ENCODE data around the gene LENEP. TPM values are rescaled to one million over a fixed set of nuclear protein-coding genes. Genes with fewer than 3 reads are reported as not detected.

LENEP gene
- total RNA-seq, 1 donor from 2014 or later: 1.5 TPM

DNA sequence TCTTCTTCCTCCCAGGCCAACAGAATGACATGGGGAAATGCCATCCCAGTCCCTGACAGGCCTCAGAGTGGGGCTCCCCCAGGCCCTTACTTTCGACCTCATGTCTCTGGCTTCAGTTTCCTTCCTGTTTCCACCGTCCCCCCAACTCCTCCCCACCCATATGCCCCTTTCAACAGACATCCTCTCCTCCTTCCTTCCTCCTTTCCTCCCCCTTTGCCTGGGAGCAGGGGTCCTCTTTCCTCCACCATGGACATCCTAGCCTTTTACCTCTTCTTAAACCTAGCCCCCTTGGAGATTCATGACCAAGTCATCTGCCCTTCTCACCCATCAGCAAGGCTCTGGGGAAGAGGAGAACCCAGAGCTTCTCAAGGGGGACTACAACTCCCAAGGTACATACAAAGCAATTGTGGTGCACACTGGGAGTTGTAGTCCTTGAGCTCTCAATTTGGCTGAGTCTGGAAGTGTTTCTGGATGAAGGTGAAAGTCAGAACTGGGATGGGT is 13.3 kb downstream of the LENEP start:
- H3K27ac Mint-ChIP-seq: peak overlapping the region; percentile 96
- peaks cover 29% of the 10 kb centered on the region for H3K36me3 Mint-ChIP-seq (ENCODE audit: low read depth)
- no peaks in the 10 kb centered on the region for H3K9me3 Mint-ChIP-seq
- H3K4me3 Mint-ChIP-seq: peak overlapping the region; percentile 76
- DNase-seq (ENCODE audit: low spot score): peak; percentile 42
- H3K4me1 Mint-ChIP-seq (ENCODE audit: low read depth): peaks cover 41% of the 10 kb centered on the region
- intact Hi-C loops (cut with micrococcal nuclease): loop anchor here (5.0 kb wide), 1 partner anchor 166 kb away; the partner anchor contains the start of genes KRTCAP2 and TRIM46
- H3K27me3 Mint-ChIP-seq (ENCODE audit: insufficient read depth): no peaks in the 10 kb centered on the region

DNA sequence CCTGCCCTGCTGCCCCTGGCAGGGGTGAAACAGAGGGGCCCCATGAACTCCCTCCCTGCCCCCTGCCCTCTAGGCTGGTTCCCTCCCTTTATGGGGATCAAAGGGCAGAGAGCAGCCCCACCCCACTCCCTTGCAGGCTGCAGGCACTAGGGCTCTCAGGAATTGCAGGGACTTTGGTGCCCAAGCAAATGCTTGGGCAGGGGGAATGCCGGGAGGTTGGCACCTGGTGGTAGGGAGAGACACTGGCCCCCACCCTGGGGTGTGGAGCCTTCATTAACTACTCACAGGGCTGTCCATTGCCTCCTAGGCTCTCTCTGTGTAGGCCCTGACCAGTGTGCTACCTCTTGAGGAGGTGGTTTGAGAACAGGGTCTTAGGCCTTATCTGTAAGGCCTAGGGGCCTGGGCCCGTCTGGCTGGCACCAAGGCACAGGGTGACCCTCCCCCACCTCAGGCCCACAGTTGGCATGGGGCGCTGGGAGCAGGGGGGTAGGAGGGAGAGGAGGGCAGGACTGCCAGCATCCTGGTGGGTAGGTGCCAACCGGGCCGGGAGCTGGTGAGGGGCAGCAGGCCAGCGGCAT is 14.0 kb downstream of the LENEP start:
- H3K4me1 Mint-ChIP-seq (ENCODE audit: low read depth): peaks cover 47% of the 10 kb centered on the region

DNA sequence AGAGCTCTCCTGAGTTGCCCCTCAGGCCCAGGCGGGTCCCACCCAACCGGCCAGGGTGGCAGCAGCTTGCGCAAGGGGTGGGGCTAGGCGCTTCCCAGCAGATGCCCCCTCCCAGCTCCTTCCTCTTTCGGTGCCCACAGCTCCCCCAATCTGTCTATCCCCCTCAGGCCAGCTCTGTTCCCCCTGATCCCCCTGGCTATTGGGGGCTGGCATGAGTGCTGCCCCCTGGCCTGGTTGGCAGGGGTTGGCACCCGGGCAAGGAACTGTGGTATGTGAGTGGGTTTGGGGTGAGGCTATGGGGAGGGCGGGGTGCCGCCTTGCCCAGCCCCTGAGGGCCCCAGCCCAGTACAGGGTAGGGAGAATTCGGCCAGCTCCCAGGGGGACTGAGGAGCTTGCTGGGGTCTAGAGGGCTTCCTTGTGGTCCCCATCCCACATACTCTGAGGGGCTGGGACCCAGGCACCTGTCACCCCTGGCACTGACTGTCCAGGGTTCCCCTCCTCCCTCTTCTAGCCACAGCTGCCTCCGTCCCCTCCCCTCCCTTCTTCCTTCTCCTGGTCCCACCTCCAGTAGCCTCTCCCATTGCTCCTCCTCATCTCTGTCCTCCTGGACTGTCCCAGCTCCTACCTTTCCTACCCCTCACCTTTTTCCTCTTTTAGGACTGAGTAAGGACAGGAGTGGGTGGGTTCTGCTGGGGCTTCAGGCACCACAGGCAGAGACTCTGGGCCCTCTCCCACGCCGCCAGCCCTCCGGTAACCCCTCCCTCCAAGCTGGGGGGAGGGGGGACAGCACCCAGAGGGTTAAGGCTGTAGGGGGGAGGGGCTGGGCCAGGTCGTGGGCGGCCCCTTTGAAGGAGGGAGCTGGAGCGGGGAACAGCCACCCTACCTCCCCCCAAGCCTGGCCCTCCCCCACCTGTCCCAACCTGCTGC is 14.9 kb downstream of the LENEP start:
- H3K4me1 Mint-ChIP-seq (ENCODE audit: low read depth): peaks cover 56% of the 10 kb centered on the region
- peak overlapping the region; percentile 97 for H3K27ac Mint-ChIP-seq
- H3K36me3 Mint-ChIP-seq (ENCODE audit: low read depth): peaks cover 43% of the 10 kb centered on the region
- H3K9me3 Mint-ChIP-seq: no peaks in the 10 kb centered on the region
- intact Hi-C loops (cut with micrococcal nuclease): loop anchor here (1.0 to 5.0 kb wide), 4 partner anchors 9 to 399 kb away; partner anchors contain the start of genes ADAR, KRTCAP2 and TRIM46
- peak; percentile 71 for DNase-seq (ENCODE audit: low spot score)
- H3K27me3 Mint-ChIP-seq (ENCODE audit: insufficient read depth): no peaks in the 10 kb centered on the region
- H3K4me3 Mint-ChIP-seq: peak overlapping the region; percentile 99

More for the DNA sequence above, 14.0 kb downstream of the LENEP start:
- Mint-ChIP-seq H3K36me3 (ENCODE audit: low read depth) (peaks cover 33% of the 10 kb centered on the region), H3K9me3 (no peaks in the 10 kb centered on the region), H3K4me3 (peak overlapping the region; percentile 49), H3K27ac (no peak overlapping the region), H3K27me3 (ENCODE audit: insufficient read depth) (no peaks in the 10 kb centered on the region)
- no peak for DNase-seq (ENCODE audit: low spot score)
- intact Hi-C loops (cut with micrococcal nuclease): loop anchor here (5.0 kb wide), 1 partner anchor 165 kb away; the partner anchor contains the start of genes KRTCAP2 and TRIM46

DNA sequence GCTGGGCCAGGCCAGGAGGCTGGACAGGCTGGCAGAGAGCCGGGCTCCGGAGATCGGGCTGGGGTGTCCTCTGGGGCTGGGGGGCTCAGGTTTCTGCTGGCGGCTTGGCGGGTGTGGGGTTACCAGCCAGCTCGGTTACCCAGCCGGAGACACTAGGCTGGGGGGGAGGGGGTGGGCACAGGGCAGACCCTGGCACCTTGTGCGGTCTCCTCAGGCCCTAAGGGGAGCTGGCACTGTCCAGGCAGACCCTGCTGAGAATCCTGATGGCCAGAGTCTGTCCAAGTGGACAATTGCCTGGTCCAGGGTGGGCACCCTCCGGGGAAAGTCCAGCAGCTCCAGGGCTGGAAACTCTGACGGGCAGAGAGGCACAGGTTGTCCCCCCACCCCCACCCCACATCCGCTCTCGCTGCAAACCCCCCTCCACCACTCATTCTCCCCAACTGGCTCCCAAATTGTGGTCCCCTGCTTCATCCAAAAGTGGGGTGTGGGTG is 15.9 kb downstream of the LENEP start:
- Mint-ChIP-seq H3K27me3 (ENCODE audit: insufficient read depth) (no peaks in the 10 kb centered on the region), H3K9me3 (no peaks in the 10 kb centered on the region), H3K4me3 (peak overlapping the region; percentile 99), H3K4me1 (ENCODE audit: low read depth) (peaks cover 63% of the 10 kb centered on the region), H3K36me3 (ENCODE audit: low read depth) (peaks cover 47% of the 10 kb centered on the region), H3K27ac (peak overlapping the region; percentile 97)
- no peak for DNase-seq (ENCODE audit: low spot score)
- intact Hi-C loops (cut with micrococcal nuclease): loop anchor here (2.0 to 5.0 kb wide), 2 partner anchors 163 to 400 kb away; partner anchors contain the start of genes ADAR, KRTCAP2 and TRIM46

DNA sequence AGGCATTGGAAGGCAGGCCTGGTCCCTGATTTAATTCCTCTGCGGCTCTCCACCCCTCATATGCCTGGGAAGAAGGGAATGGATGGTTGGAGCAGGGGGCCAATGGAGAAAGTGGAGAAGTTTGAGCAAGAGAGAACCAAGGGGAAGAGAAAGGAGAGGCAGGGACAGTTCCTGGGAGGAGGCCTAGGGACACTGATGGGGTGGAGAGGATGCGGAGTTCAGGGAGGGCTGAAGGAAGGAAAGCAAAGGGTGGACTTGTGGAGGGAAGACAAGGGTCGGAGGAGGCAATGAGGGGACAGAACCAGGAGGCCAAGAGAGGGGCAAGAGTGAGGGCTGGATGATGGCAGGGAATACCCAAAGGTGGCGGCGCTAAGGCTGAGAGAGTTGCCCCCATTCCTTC is 16.4 kb downstream of the LENEP start:
- intact Hi-C loops (cut with micrococcal nuclease): loop anchor here (2.0 to 5.0 kb wide), 2 partner anchors 163 to 401 kb away; partner anchors contain the start of genes ADAR, KRTCAP2 and TRIM46

DNA sequence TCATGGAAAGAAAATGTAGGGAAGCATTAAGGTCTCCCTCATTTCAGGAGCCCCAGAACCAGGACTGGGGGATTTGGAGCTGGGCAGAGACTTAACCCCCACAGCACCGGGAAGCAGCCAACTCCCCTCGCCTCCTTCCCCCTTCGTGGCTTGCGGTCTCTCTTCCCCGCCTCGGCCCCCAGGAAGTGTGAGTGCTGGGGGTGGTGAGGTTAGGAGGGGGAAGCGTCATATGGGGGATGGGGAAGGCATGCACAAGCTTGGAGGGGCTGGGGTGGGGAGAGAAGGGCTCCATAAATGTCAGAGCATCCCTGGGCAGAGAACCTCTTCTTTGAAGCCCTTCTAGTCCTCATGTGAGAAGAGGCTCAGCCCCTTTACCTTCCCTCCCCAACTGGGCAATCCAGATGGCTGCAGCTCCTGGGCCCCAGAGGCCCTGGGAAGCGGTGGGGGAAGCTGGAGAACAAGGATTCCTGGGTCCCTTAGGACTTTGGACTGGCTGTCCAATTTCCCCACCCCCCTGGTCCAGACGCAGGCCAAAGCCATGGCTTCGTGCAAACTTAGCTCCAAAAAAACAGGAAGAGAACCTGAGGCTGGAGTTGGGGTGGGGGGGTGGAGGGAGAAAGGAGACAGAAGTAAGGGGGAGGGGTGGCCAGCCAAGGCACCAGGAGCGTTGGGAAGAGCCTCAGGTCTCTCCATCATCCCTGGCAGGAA is 17.0 kb downstream of the LENEP start:
- Mint-ChIP-seq H3K9me3 (no peaks in the 10 kb centered on the region), H3K36me3 (ENCODE audit: low read depth) (peaks cover 45% of the 10 kb centered on the region), H3K27ac (peak overlapping the region; percentile 97), H3K4me3 (peak overlapping the region; percentile 99), H3K27me3 (ENCODE audit: insufficient read depth) (no peaks in the 10 kb centered on the region), H3K4me1 (ENCODE audit: low read depth) (peaks cover 56% of the 10 kb centered on the region)
- no peak for DNase-seq (ENCODE audit: low spot score)
- intact Hi-C loops (cut with micrococcal nuclease): no loop called here

More for the DNA sequence above, 16.4 kb downstream of the LENEP start:
- Mint-ChIP-seq H3K27me3 (ENCODE audit: insufficient read depth) (no peaks in the 10 kb centered on the region), H3K4me3 (peak overlapping the region; percentile 99), H3K4me1 (ENCODE audit: low read depth) (peaks cover 61% of the 10 kb centered on the region), H3K36me3 (ENCODE audit: low read depth) (peaks cover 45% of the 10 kb centered on the region), H3K9me3 (no peaks in the 10 kb centered on the region), H3K27ac (peak overlapping the region; percentile 97)
- no peak for DNase-seq (ENCODE audit: low spot score)

DNA sequence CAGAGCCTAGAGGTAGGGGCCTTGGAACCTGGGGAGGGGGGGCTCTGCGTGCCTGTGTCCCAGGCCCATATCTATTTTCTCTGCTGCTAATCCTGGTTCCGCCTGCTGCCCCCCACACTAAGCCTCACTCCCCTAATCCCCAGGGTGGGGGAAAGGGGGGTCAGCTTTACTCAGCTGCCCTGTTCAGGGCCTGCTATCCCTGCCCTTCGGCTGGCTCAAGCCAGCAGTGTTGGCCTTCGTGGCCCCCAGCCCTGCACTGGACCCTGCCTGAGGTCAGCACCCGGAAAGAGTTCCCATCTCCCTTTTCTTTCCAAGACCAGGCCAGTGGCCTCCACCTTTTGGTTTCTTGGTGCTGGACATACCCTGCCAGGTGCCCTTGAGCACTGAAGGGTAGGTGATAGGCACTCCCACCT is 17.6 kb downstream of the LENEP start:
- peak overlapping the region; percentile 85 for H3K27ac Mint-ChIP-seq
- DNase-seq (ENCODE audit: low spot score): no peak
- H3K4me3 Mint-ChIP-seq: peak overlapping the region; percentile 99
- no peaks in the 10 kb centered on the region for H3K27me3 Mint-ChIP-seq (ENCODE audit: insufficient read depth)
- H3K4me1 Mint-ChIP-seq (ENCODE audit: low read depth): peaks cover 56% of the 10 kb centered on the region
- no peaks in the 10 kb centered on the region for H3K9me3 Mint-ChIP-seq
- intact Hi-C loops (cut with micrococcal nuclease): no loop called here
- peaks cover 52% of the 10 kb centered on the region for H3K36me3 Mint-ChIP-seq (ENCODE audit: low read depth)

DNA sequence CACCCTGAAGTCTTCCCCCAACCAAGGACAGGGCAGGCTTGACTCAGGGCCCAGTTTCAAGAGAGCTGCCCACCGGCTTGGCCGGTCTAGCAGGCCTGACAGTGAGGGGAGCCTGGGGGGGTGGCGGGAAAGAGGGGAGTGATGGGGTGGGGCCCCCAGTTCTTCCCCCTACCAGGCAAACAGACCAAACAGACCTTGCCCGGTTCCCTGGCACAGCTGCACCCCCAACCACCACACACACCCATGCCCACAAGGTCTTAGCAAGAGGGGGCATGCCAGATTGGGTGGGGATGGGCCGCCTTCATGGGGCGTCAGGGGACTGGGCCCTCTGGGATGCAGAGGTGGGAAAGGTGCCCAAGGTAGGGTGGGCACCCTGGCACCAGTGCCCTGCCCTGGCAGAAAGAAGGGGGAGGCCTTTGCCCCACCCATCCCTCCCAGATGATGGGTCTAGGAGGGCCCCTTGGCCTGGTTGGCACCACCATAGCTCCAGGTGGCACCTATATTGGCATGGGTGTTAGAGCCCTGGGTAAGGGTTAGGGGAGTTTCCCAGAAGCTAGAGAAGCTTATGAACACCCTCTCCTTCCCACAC is 18.1 kb downstream of the LENEP start:
- H3K27me3 Mint-ChIP-seq (ENCODE audit: insufficient read depth): no peaks in the 10 kb centered on the region
- peaks cover 52% of the 10 kb centered on the region for H3K36me3 Mint-ChIP-seq (ENCODE audit: low read depth)
- H3K9me3 Mint-ChIP-seq: no peaks in the 10 kb centered on the region
- peak overlapping the region; percentile 99 for H3K4me3 Mint-ChIP-seq
- peaks cover 56% of the 10 kb centered on the region for H3K4me1 Mint-ChIP-seq (ENCODE audit: low read depth)
- DNase-seq (ENCODE audit: low spot score): no peak
- H3K27ac Mint-ChIP-seq: peak overlapping the region; percentile 85
- intact Hi-C loops (cut with micrococcal nuclease): loop anchor here (1.0 kb wide), 1 partner anchor 9 kb away; the partner anchor contains the start of gene ZBTB7B

DNA sequence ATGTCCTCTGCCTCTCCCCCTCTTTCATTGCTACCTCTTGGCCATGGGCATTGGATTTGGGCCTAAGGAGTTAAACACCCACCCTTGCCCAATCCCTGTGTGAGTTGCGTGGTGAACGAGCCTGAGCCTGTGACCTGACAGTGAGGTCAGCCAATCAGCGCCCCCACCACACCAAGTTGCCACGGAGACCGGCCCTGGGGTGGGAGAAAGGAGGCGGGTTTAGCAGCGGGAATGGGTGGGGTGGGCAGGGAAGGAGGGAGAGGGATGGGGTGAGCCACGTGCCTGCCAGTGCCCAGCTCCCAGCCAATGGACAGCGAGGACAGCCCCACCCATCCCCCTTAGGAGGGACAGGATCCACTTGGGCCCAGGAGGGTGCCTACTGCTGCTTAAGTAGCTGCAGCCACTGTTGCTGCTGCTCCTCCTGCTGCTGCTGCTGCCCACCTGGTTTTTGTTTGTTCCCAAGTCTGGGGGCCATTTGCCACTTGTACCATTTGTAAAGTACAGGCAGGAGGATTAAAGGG is 18.7 kb downstream of the LENEP start:
- Mint-ChIP-seq H3K4me3 (peak overlapping the region; percentile 85), H3K27ac (peak overlapping the region; percentile 90), H3K4me1 (ENCODE audit: low read depth) (peaks cover 55% of the 10 kb centered on the region), H3K9me3 (no peaks in the 10 kb centered on the region), H3K36me3 (ENCODE audit: low read depth) (peaks cover 56% of the 10 kb centered on the region), H3K27me3 (ENCODE audit: insufficient read depth) (no peaks in the 10 kb centered on the region)
- intact Hi-C loops (cut with micrococcal nuclease): loop anchor here (1.0 kb wide), 1 partner anchor 10 kb away; the partner anchor contains the start of gene ZBTB7B
- no peak for DNase-seq (ENCODE audit: low spot score)

DNA sequence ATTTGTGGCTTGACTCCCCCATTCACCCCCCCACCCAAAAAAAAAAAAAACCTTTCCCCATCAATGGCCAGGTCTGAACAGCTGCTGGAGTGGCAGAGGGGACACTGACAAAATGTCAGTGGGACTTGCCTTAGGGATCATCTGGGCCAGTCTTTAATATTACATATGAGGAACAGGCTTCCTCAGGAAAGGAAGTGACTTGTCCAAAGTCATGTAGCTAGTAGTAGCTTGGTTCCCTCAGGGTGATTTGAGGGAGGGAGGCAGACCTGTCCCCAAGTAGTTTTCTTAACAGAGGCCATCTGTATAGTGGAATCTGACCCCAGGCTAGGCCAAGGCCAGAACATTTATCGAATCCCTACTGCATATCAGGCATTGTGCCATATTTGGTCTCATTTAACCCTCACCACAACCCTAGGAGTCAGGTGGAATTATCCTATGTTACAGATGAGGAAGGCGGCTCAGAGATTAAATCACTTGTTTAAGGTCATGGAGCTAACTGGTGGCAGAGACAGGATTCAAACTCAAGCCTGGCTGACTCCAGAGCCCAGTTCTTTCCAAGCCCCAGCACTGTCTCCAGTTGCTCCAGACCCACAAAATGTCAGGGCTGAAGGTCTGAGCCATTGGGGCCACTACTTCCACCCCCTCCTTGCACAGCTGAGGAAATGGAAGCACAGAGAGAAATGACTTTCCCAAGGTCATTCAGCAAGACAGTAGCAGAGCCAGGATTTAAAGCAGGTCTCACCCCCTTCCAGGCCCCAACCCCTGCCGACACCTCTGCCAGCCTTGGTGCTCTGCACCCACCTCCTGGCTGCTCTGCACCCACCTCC is 19.6 kb downstream of the LENEP start:
- no peaks in the 10 kb centered on the region for H3K9me3 Mint-ChIP-seq
- peaks cover 59% of the 10 kb centered on the region for H3K36me3 Mint-ChIP-seq (ENCODE audit: low read depth)
- no peaks in the 10 kb centered on the region for H3K27me3 Mint-ChIP-seq (ENCODE audit: insufficient read depth)
- intact Hi-C loops (cut with micrococcal nuclease): loop anchor here (1.0 kb wide), 1 partner anchor 11 kb away; the partner anchor contains the start of gene ZBTB7B
- peak overlapping the region; percentile 90 for H3K27ac Mint-ChIP-seq
- H3K4me1 Mint-ChIP-seq (ENCODE audit: low read depth): peaks cover 59% of the 10 kb centered on the region
- no peak for DNase-seq (ENCODE audit: low spot score)
- peak overlapping the region; percentile 85 for H3K4me3 Mint-ChIP-seq

DNA sequence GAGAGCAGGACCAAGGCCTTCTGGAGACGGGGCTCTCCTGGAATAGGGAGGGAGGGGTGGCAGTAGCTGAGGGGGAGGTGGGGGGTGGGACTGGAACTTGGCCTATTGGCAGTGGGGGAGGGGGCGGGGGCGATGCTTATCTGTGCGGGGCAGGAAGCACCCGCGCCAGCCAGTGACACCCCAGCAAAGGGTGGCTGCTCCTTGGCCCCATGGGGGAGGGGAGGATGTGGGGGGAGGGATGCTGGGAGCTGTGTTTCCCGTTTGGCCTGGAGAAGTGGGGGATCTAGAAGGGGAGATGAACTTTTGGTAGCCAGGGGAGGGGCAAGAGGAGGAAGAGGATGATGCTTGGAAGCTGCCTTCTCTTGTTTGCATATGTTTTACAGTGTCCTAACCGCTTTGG is 20.2 kb downstream of the LENEP start:
- no peak for DNase-seq (ENCODE audit: low spot score)
- Mint-ChIP-seq H3K4me3 (peak overlapping the region; percentile 85), H3K27ac (peak overlapping the region; percentile 90), H3K9me3 (no peaks in the 10 kb centered on the region), H3K36me3 (ENCODE audit: low read depth) (peaks cover 58% of the 10 kb centered on the region), H3K27me3 (ENCODE audit: insufficient read depth) (no peaks in the 10 kb centered on the region), H3K4me1 (ENCODE audit: low read depth) (peaks cover 55% of the 10 kb centered on the region)
- intact Hi-C loops (cut with micrococcal nuclease): no loop called here

Data from activated T-helper 1 cell treated with anti-CD3 and anti-CD28 coated beads, Interleukin-12 subunit alpha, Interleukin-12 subunit beta, Interleukin-2, Interleukin-4 antibody, amounts not matched to agents 30 ng/mL and 10 ng/mL and 1 ng/mL, durations not matched to agents 14 hours and 24 hours and 36 hours (primary cell).